Breast epithelium (tissue), 3 donors: Measurements from ENCODE around the gene CEPT1.

Experiments used
- CTCF ChIP-seq, 3 donors: fragments of 450-650 bp; IDR thresholded peaks; one replicate each; pipeline ENCODE4 v1.5.1; 2016 to 2017; ENCODE audit warnings: antibody characterized with exemption in 3 of 3, mild to moderate bottlenecking in 3 of 3, moderate library complexity in 3 of 3
- POLR2A ChIP-seq: fragments of 450-650 bp; IDR thresholded peaks from one replicate; pipeline ENCODE4 v1.6.1; 2016; ENCODE audit warnings: antibody characterized with exemption, mild to moderate bottlenecking, moderate library complexity
- POLR2AphosphoS5 ChIP-seq, 3 donors: sonication (generic); formaldehyde crosslinking; IDR thresholded peaks; one replicate each; pipeline ENCODE4 v1.6.1; 2017; ENCODE audit warnings: antibody characterized with exemption in 3 of 3

DNA sequence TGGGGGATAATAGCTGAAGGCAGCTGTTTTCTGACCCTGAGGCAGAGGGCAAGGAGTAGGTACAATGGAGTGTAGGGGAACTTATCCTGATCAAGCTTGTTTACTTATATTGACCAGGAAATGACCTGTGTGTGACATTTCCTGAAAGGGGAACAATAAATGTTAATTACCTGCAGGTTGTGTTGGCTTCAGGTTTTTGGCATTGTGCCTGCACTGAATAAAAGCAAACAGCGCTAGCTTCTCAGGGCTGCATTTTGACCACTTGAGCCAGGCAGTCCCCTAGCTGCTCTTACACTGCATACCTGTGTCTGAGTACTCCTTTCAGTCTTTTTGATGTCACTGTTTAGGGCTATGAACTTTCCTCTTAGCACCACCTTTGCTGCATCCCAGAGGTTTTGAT is 40.7 kb upstream of the CEPT1 start:
- TF ChIP-seq CTCF (IDR thresholded peaks at IDR 0.05), result no peak
- TF ChIP-seq POLR2A, result no peak
- no peak for TF ChIP-seq POLR2AphosphoS5 (IDR thresholded peaks at IDR 0.05)
